ENCODE data around the gene MRPS24. TPM values are rescaled to one million over a fixed set of nuclear protein-coding genes. Genes with fewer than 3 reads are reported as not detected.

MRPS24 gene
- total RNA-seq, 2 donors from 2014 or later, result 102 to 160 TPM

- TF ChIP-seq CTCF (IDR thresholded peaks at IDR 0.05), result no peak
- no peaks in the 10 kb centered on the region for H3K9me3 ChIP-seq
- H3K36me3 ChIP-seq, result peaks cover 21% of the 10 kb centered on the region
- H3K4me3 ChIP-seq, result no peak overlapping the region
- no peak for DNase-seq
- H3K9ac ChIP-seq (ENCODE audit: low read depth in 2 of 2, low read length in 2 of 2), result no peak overlapping the region
- H3K27ac ChIP-seq, result no peak overlapping the region
- intact Hi-C loops (cut with DNase I), result no loop called here
- no peaks in the 10 kb centered on the region for H3K27me3 ChIP-seq
- no peaks in the 10 kb centered on the region for H3K4me1 ChIP-seq
These were observed 11.3 kb upstream of the MRPS24 start for GRCh38 chr7:43880596-43880995.

GRCh38 chr7:43879477-43879876, 10.2 kb upstream of the MRPS24 start:
- DNase-seq, result no peak
- Histone ChIP-seq H3K36me3 (peaks cover 24% of the 10 kb centered on the region), H3K4me1 (no peaks in the 10 kb centered on the region), H3K9ac (ENCODE audit: low read depth in 2 of 2, low read length in 2 of 2) (no peak overlapping the region), H3K9me3 (no peaks in the 10 kb centered on the region), H3K4me3 (no peak overlapping the region), H3K27me3 (no peaks in the 10 kb centered on the region), H3K27ac (no peak overlapping the region)
- intact Hi-C loops (cut with DNase I), result no loop called here
- no peak for TF ChIP-seq CTCF (IDR thresholded peaks at IDR 0.05)

GRCh38 chr7:43878867-43879266, 9.6 kb upstream of the MRPS24 start:
- H3K4me3 ChIP-seq, result no peak overlapping the region
- no peaks in the 10 kb centered on the region for H3K27me3 ChIP-seq
- H3K4me1 ChIP-seq, result no peaks in the 10 kb centered on the region
- DNase-seq, result no peak
- no peak overlapping the region for H3K27ac ChIP-seq
- no peak for TF ChIP-seq CTCF (IDR thresholded peaks at IDR 0.05)
- intact Hi-C loops (cut with DNase I), result no loop called here
- H3K36me3 ChIP-seq, result peaks cover 24% of the 10 kb centered on the region
- no peaks in the 10 kb centered on the region for H3K9me3 ChIP-seq
- H3K9ac ChIP-seq (ENCODE audit: low read depth in 2 of 2, low read length in 2 of 2), result no peak overlapping the region

- H3K9me3 ChIP-seq, result no peaks in the 10 kb centered on the region
- H3K9ac ChIP-seq (ENCODE audit: low read depth in 2 of 2, low read length in 2 of 2), result no peak overlapping the region
- intact Hi-C loops (cut with DNase I), result no loop called here
- no peaks in the 10 kb centered on the region for H3K4me1 ChIP-seq
- DNase-seq, result no peak
- H3K27me3 ChIP-seq, result no peaks in the 10 kb centered on the region
- no peak for TF ChIP-seq CTCF (IDR thresholded peaks at IDR 0.05)
- H3K4me3 ChIP-seq, result no peak overlapping the region
- no peak overlapping the region for H3K27ac ChIP-seq
- H3K36me3 ChIP-seq, result peaks cover 24% of the 10 kb centered on the region
These were observed 8.9 kb upstream of the MRPS24 start for GRCh38 chr7:43877968-43878864.

- intact Hi-C loops (cut with DNase I), result no loop called here
- Histone ChIP-seq H3K27me3 (no peaks in the 10 kb centered on the region), H3K36me3 (peaks cover 24% of the 10 kb centered on the region), H3K9me3 (no peaks in the 10 kb centered on the region), H3K27ac (no peak overlapping the region), H3K9ac (ENCODE audit: low read depth in 2 of 2, low read length in 2 of 2) (no peak overlapping the region), H3K4me3 (no peak overlapping the region), H3K4me1 (no peaks in the 10 kb centered on the region)
- no peak for TF ChIP-seq CTCF (IDR thresholded peaks at IDR 0.05)
- no peak for DNase-seq
These were observed 7.8 kb upstream of the MRPS24 start for GRCh38 chr7:43876976-43877745.

All from colonic mucosa (tissue), 4 donors.